Left lung (tissue), 10 donors: ENCODE results near the gene EBP. TPM values are rescaled to one million over a fixed set of nuclear protein-coding genes. Genes with fewer than 3 reads are reported as not detected.
A peak's percentile ranks its signal among the peaks of the same experiment; 100 is the strongest.
"Not testable (repeated sequence)": the region's sequence is repeated elsewhere in the genome, so short reads cannot be mapped to it uniquely, and the experiment has no call there.

ENCODE experiments used
- ATAC-seq: fragments of 200-7000 bp; cut with Tn5 transposase; one replicate; pipeline ENCODE4 v1.9.1; 2020; ENCODE audit warnings: moderate library complexity
- DNase-seq, 4 donors: peaks; one replicate each; pipeline ENCODE4 v3.0.0-alpha.2; 2013 to 2020
- H3K27ac ChIP-seq, 2 donors: fragments of 200-600 bp; sonication (generic) in 1 of 2; one replicate each; pipeline versions ENCODE4 v1.5.0 to v1.8.0; 2020 to 2021
- H3K27me3 ChIP-seq, 2 donors: fragments of 200-600 bp; sonication (generic) in 1 of 2; one replicate each; pipeline versions ENCODE4 v1.5.0 to v1.8.0; 2020 to 2021
- H3K36me3 ChIP-seq, 2 donors: fragments of 200-600 bp; sonication (generic) in 1 of 2; one replicate each; pipeline versions ENCODE4 v1.5.0 to v1.8.0; 2020 to 2021
- H3K4me1 ChIP-seq, 2 donors: fragments of 200-600 bp; one replicate each; pipeline ENCODE4 v1.8.0; 2021
- H3K4me3 ChIP-seq, 2 donors: fragments of 200-600 bp; sonication (generic) in 1 of 2; one replicate each; pipeline versions ENCODE4 v1.5.0 to v1.8.0; 2020 to 2021; ENCODE audit warnings: mild to moderate bottlenecking in 1 of 2
- H3K9me3 ChIP-seq, 2 donors: fragments of 200-600 bp; sonication (generic) in 1 of 2; one replicate each; pipeline versions ENCODE4 v1.5.0 to v1.8.0; 2020 to 2021
- intact Hi-C, 2 donors: fragments of 100-400 bp; cut with DNase I; formaldehyde crosslinking; loops; one replicate each; pipeline versions ENCODE4 v1.11.2 to v1.14.2; 2022
- polyA plus RNA-seq, 6 donors: library from polyadenylated mRNA; unstranded; fragments of 120-200 nt; gene quantifications; one replicate each; pipeline ENCODE4 v1.2.1, GENCODE V29; 2013; ENCODE audit not compliant: insufficient read length in 6 of 6
- total RNA-seq, 2 donors: library from RNA; stranded (reverse); fragmentation: NEBNext Ultra II Directional; extraction: Animal tissue kit (Norgen Biotek cat#: 25700); gene quantifications; one replicate each; pipeline ENCODE4 v1.2.1, GENCODE V29; 2021
- TF ChIP-seq, protein P1 (sequence below), 2 donors: fragments of 200-600 bp; sonication (generic) in 1 of 2; IDR thresholded peaks; one replicate each; pipeline versions ENCODE4 v1.5.0 to v1.8.0; 2021; ENCODE audit warnings: antibody characterized with exemption in 2 of 2
- donor health status: DM: no; HTN: yes; CAD: no.
- donor health status: DM: no; HTN: no; CAD: no.

The EBP gene
- total and polyA plus RNA-seq, 8 donors, result 32.6 to 200 (median 35.1) TPM

DNA sequence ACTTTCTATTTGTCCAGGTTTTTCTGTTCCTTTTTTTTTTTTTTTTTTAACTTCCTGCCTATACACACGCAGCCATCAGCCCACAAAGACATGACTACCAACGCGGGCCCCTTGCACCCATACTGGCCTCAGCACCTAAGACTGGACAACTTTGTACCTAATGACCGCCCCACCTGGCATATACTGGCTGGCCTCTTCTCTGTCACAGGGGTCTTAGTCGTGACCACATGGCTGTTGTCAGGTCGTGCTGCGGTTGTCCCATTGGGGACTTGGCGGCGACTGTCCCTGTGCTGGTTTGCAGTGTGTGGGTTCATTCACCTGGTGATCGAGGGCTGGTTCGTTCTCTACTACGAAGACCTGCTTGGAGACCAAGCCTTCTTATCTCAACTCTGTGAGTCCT lies 2.1 kb downstream of the EBP start:
- intact Hi-C loops, result no loop called here
- Histone ChIP-seq H3K4me3 (no peak overlapping the region), H3K36me3 (peaks cover 0 to 22% of the 10 kb centered on the region in 2 donors), H3K27ac (no peak overlapping the region), H3K4me1 (peaks cover 0 to 10% of the 10 kb centered on the region in 2 donors), H3K9me3 (no peaks in the 10 kb centered on the region), H3K27me3 (no peaks in the 10 kb centered on the region)
- ATAC-seq (no peak), DNase-seq (no peak)
- TF ChIP-seq, protein P1, sequence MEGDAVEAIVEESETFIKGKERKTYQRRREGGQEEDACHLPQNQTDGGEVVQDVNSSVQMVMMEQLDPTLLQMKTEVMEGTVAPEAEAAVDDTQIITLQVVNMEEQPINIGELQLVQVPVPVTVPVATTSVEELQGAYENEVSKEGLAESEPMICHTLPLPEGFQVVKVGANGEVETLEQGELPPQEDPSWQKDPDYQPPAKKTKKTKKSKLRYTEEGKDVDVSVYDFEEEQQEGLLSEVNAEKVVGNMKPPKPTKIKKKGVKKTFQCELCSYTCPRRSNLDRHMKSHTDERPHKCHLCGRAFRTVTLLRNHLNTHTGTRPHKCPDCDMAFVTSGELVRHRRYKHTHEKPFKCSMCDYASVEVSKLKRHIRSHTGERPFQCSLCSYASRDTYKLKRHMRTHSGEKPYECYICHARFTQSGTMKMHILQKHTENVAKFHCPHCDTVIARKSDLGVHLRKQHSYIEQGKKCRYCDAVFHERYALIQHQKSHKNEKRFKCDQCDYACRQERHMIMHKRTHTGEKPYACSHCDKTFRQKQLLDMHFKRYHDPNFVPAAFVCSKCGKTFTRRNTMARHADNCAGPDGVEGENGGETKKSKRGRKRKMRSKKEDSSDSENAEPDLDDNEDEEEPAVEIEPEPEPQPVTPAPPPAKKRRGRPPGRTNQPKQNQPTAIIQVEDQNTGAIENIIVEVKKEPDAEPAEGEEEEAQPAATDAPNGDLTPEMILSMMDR (IDR thresholded peaks at IDR 0.05), result no peak

DNA sequence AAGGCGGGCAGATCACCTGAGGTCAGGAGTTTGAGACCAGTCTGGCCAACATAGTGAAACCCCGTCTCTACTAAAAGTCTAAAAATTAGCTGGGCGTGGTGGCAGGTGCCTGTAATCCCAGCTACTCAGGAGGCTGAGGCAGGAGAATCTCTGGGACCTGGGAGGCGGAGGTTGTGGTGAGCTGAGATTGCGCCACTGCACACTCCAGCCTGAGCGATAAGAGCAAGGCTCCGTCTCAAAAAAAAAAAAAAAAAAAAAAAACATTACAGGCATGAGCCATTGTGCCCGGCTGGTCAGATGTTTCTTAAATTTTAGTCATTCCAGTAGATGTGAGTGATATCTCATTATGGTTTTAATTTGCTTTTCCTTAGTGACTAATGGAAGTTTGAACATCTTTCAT lies 4.2 kb downstream of the EBP start:
- ATAC-seq, H3K9me3 ChIP-seq, H3K27ac ChIP-seq, DNase-seq, H3K4me3 ChIP-seq, intact Hi-C loops, H3K27me3 ChIP-seq: not testable (repeated sequence)
- H3K4me1 ChIP-seq, result peaks cover 0 to 10% of the 10 kb centered on the region in 2 donors
- peaks cover 0 to 22% of the 10 kb centered on the region in 2 donors for H3K36me3 ChIP-seq

DNA sequence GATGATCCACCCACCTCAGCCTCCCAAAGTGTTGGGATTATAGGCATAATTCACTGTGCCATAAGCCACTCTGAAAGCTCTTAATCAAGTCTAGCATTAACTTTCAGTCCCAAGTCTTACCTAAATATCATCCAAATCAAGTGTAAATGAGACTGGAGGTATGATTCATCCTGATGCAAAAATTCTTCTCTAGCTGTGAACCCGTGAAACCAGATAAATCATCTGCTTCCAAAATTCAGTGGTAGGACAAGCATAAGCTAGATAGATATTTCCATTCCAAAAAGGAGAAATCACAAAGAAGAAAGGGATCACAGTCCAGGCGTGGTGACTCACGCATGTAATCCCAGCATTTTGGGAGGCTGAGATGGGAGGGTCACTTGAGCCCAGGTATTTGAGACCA lies 9.1 kb downstream of the EBP start:
- Histone ChIP-seq H3K4me1 (no peaks in the 10 kb centered on the region), H3K4me3 (no peak overlapping the region), H3K9me3 (no peaks in the 10 kb centered on the region), H3K27ac (no peak overlapping the region), H3K27me3 (no peaks in the 10 kb centered on the region), H3K36me3 (peaks cover 0 to 22% of the 10 kb centered on the region in 2 donors)
- no peak for DNase-seq
- intact Hi-C loops, result no loop called here
- TF ChIP-seq, protein P1 (IDR thresholded peaks at IDR 0.05), result no peak
- no peak for ATAC-seq

DNA sequence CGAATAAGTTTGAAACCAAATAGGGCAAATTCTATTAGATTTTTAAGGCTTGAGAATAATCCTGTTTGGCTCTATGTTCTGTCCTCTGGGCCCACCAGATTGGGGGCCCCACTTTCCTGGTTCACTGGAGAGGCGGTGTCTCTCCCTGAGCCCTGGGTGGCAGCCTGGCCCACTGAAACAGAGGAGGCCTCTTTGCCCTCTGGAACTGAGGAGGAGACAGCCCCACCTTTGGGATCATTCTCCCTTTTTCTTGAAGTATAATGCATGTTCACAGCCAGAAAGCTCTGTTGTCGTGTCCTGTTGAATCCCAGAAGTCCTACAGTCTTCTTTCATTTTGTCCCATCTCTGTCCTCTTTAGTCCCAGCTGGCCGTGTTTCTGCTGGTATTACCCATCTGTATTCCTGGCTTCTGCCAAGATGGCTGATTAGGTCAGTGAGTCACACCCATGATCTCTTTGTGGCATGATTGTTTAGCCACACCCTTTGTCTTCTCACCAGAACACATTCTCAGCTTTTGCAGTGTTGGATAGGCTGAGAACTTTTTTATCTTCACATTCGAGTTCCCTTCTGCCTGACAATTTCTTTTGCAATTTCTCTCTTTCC lies 9.9 kb downstream of the EBP start:
- Histone ChIP-seq H3K4me1 (no peaks in the 10 kb centered on the region), H3K4me3 (no peak overlapping the region), H3K27me3 (no peaks in the 10 kb centered on the region), H3K9me3 (no peaks in the 10 kb centered on the region), H3K36me3 (peaks cover 0 to 21% of the 10 kb centered on the region in 2 donors), H3K27ac (peak overlapping the region; percentile 30 to 63)
- TF ChIP-seq, protein P1 (IDR thresholded peaks at IDR 0.05), result no peak
- ATAC-seq, result peak; percentile 77
- intact Hi-C loops, result no loop called here
- DNase-seq, result no peak

DNA sequence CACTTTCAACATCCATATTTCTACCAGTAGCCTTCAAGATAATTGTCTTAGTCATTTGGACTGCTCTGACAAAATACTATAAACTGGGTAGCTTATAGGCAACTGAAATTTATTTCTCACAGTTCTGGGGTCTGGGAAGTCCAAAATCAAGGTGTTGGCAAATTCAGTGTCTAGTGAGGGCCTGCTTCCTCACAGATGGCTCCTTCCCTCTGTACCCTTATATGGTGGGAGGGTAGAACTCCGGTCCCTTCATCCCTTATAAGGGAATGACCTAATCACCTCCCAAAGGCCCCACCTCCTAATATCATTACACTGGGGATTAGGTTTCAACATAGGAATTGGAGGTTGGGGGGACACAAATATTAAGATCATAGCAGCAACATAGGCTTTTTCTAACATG lies 10.6 kb downstream of the EBP start:
- H3K36me3 ChIP-seq, result peaks cover 0 to 14% of the 10 kb centered on the region in 2 donors
- ATAC-seq (no peak), DNase-seq (no peak)
- no peaks in the 10 kb centered on the region for H3K4me1 ChIP-seq
- intact Hi-C loops, result no loop called here
- no peak overlapping the region for H3K4me3 ChIP-seq
- TF ChIP-seq, protein P1 (IDR thresholded peaks at IDR 0.05), result no peak
- peak overlapping the region; percentile 30 to 63 for H3K27ac ChIP-seq
- no peaks in the 10 kb centered on the region for H3K27me3 ChIP-seq
- no peaks in the 10 kb centered on the region for H3K9me3 ChIP-seq

DNA sequence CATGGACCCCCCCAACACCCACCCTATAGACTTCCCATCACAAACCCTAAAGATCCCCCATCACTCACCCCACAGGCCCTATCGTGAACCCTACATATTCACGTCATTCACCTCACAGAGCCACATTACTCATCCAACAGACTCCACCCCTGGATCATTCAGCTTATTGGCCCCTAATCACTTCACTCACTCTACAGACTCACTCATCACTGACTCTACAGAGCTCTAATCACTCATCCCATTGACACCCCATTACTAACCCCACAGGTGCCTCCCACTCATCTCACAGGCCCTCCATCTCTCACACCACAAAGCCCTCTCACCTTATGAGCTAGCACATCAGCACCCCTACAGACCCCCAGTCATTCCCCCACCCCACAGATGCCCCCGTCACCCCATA lies 11.6 kb downstream of the EBP start:
- DNase-seq, result no peak
- no peaks in the 10 kb centered on the region for H3K9me3 ChIP-seq
- no peak for ATAC-seq
- H3K36me3 ChIP-seq, result peaks cover 0 to 4% of the 10 kb centered on the region in 2 donors
- H3K27ac ChIP-seq, result no peak overlapping the region
- H3K27me3 ChIP-seq, result no peaks in the 10 kb centered on the region
- H3K4me3 ChIP-seq, result no peak overlapping the region
- H3K4me1 ChIP-seq, result no peaks in the 10 kb centered on the region
- intact Hi-C loops, result no loop called here
- TF ChIP-seq, protein P1 (IDR thresholded peaks at IDR 0.05), result no peak
